ENCODE results near the gene SMG9. TPM values are rescaled to one million over a fixed set of nuclear protein-coding genes. Genes with fewer than 3 reads are reported as not detected.

The SMG9 gene
- total RNA-seq, 1 donor from 2014 or later, result 4.7 TPM

- peaks cover 1% of the 10 kb centered on the region for H3K27me3 ChIP-seq (ENCODE audit: control insufficient read depth, insufficient read depth, low read length)
- FAIRE-seq, result no peak
- TF ChIP-seq CTCF (IDR thresholded peaks at IDR 0.05; ENCODE audit: insufficient read depth, low read length, severe bottlenecking), result no peak
- no peak overlapping the region for H3K4me3 ChIP-seq (ENCODE audit: low read depth, low read length)
- H3K36me3 ChIP-seq (ENCODE audit: control insufficient read depth, insufficient read depth, low read length), result no peaks in the 10 kb centered on the region
- DNase-seq (ENCODE audit: low read depth), result no peak
Observed at GRCh38 chr19:43713208-43713607, 41.6 kb downstream of the SMG9 start.

DNA sequence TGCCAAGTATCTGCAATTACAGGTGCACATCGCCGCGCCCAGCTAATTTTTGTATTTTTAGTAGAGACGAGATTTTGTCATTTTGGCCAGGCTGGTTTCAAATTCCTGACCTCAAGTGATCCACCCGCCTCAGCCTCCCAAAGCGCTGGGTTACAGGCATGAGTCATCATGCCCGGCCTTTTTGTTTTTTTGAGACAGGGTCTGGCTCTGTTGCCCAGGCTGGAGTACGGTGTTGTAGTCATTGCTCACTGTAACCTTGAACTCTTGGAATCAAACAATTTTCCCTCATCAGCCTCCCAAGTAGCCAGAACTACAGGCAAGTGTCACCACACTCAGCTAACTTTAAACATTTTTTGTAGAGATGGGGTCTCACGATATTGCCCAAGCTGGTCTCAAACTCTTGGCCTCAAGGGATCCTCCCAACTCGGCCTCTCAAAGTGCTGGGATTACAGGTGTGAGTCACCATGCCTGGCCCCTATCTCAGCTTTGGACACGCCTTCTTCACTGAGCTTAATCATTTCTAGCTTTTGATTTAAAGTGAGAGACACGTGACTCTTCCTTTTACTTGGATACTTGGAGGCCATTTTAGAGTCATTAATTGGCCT lies 42.9 kb downstream of the SMG9 start:
- DNase-seq (ENCODE audit: low read depth) (peak; percentile 27), FAIRE-seq (no peak)
- Histone ChIP-seq H3K36me3 (ENCODE audit: control insufficient read depth, insufficient read depth, low read length) (no peaks in the 10 kb centered on the region), H3K27me3 (ENCODE audit: control insufficient read depth, insufficient read depth, low read length) (no peaks in the 10 kb centered on the region), H3K4me3 (ENCODE audit: low read depth, low read length) (no peak overlapping the region)
- no peak for TF ChIP-seq CTCF (IDR thresholded peaks at IDR 0.05; ENCODE audit: insufficient read depth, low read length, severe bottlenecking)

- FAIRE-seq, result no peak
- Histone ChIP-seq H3K27me3 (ENCODE audit: control insufficient read depth, insufficient read depth, low read length) (no peaks in the 10 kb centered on the region), H3K4me3 (ENCODE audit: low read depth, low read length) (no peak overlapping the region), H3K36me3 (ENCODE audit: control insufficient read depth, insufficient read depth, low read length) (no peaks in the 10 kb centered on the region)
- DNase-seq (ENCODE audit: low read depth), result no peak
- TF ChIP-seq CTCF (IDR thresholded peaks at IDR 0.05; ENCODE audit: insufficient read depth, low read length, severe bottlenecking), result no peak
Observed at GRCh38 chr19:43708716-43709115, 46.0 kb downstream of the SMG9 start.

DNA sequence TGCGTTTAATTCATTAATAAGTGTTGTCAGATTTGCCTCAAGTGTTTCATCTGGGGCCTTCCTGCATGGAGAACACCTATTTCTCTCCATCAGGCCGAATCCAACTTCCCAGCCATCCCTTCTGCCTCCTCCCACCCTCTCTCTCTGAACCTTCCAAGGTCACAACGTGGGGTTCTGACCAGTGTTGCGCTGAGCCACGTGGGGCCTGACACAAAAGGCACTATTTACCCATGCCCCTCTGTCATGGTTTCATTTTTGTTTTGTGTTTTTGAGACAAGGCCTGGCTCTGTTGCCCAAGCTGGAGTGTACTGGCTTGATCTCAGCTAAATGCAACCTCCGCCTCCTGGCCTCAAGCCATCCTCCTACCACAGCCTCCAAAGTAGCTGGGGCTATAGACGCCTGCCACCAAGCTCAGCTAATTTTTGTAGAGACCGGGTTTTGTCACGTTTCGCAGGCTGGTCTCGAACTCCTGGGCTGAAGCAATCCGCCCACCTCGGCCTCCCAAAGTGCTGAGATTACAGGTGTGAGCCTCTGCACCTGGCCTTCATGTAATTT lies 47.5 kb downstream of the SMG9 start:
- DNase-seq (ENCODE audit: low read depth) (no peak), FAIRE-seq (no peak)
- H3K4me3 ChIP-seq (ENCODE audit: low read depth, low read length), result no peak overlapping the region
- no peak for TF ChIP-seq CTCF (IDR thresholded peaks at IDR 0.05; ENCODE audit: insufficient read depth, low read length, severe bottlenecking)
- no peaks in the 10 kb centered on the region for H3K36me3 ChIP-seq (ENCODE audit: control insufficient read depth, insufficient read depth, low read length)
- H3K27me3 ChIP-seq (ENCODE audit: control insufficient read depth, insufficient read depth, low read length), result no peaks in the 10 kb centered on the region

GRCh38 chr19:43705729-43706128 lies 49.0 kb downstream of the SMG9 start:
- Histone ChIP-seq H3K36me3 (ENCODE audit: control insufficient read depth, insufficient read depth, low read length) (no peaks in the 10 kb centered on the region), H3K4me3 (ENCODE audit: low read depth, low read length) (no peak overlapping the region), H3K27me3 (ENCODE audit: control insufficient read depth, insufficient read depth, low read length) (no peaks in the 10 kb centered on the region)
- TF ChIP-seq CTCF (IDR thresholded peaks at IDR 0.05; ENCODE audit: insufficient read depth, low read length, severe bottlenecking), result no peak
- no peak for FAIRE-seq
- DNase-seq (ENCODE audit: low read depth), result no peak

Data from bronchial epithelial cell (primary cell).